ENCODE measurements around the gene YTHDF1. TPM values are rescaled to one million over a fixed set of nuclear protein-coding genes. Genes with fewer than 3 reads are reported as not detected.

Gene YTHDF1
- total RNA-seq, 1 donor from 2014 or later: 44.0 TPM

GRCh38 chr20:63249891-63250290 lies 34.0 kb upstream of the YTHDF1 start:
- no peak for DNase-seq (ENCODE audit: extremely low read depth, low read depth, low spot score)

GRCh38 chr20:63248835-63249591 lies 33.1 kb upstream of the YTHDF1 start:
- DNase-seq (ENCODE audit: extremely low read depth, low read depth, low spot score): no peak

GRCh38 chr20:63247671-63248228 lies 31.8 kb upstream of the YTHDF1 start:
- no peak for DNase-seq (ENCODE audit: extremely low read depth, low read depth, low spot score)

GRCh38 chr20:63246490-63247288 lies 30.8 kb upstream of the YTHDF1 start:
- DNase-seq (ENCODE audit: extremely low read depth, low read depth, low spot score): no peak

- no peak for DNase-seq (ENCODE audit: extremely low read depth, low read depth, low spot score)
These were observed 28.5 kb upstream of the YTHDF1 start for GRCh38 chr20:63244468-63244867.

GRCh38 chr20:63243604-63244247 lies 27.8 kb upstream of the YTHDF1 start:
- no peak for DNase-seq (ENCODE audit: extremely low read depth, low read depth, low spot score)

- no peak for DNase-seq (ENCODE audit: extremely low read depth, low read depth, low spot score)
These were observed 26.8 kb upstream of the YTHDF1 start for GRCh38 chr20:63242736-63243135.

- DNase-seq (ENCODE audit: extremely low read depth, low read depth, low spot score): no peak
These were observed 25.3 kb upstream of the YTHDF1 start for GRCh38 chr20:63241272-63241671.

GRCh38 chr20:63240004-63240403 lies 24.1 kb upstream of the YTHDF1 start:
- no peak for DNase-seq (ENCODE audit: extremely low read depth, low read depth, low spot score)

GRCh38 chr20:63239431-63239830 lies 23.5 kb upstream of the YTHDF1 start:
- no peak for DNase-seq (ENCODE audit: extremely low read depth, low read depth, low spot score)

GRCh38 chr20:63238514-63239125 lies 22.7 kb upstream of the YTHDF1 start:
- no peak for DNase-seq (ENCODE audit: extremely low read depth, low read depth, low spot score)

GRCh38 chr20:63238031-63238430 lies 22.1 kb upstream of the YTHDF1 start:
- DNase-seq (ENCODE audit: extremely low read depth, low read depth, low spot score): no peak

GRCh38 chr20:63236116-63236837 lies 20.3 kb upstream of the YTHDF1 start:
- no peak for DNase-seq (ENCODE audit: extremely low read depth, low read depth, low spot score)

GRCh38 chr20:63235399-63235983 lies 19.6 kb upstream of the YTHDF1 start, which contains the start of gene BIRC7:
BIRC7 (plus strand) TSS chr20:63235905; CDS start chr20:63236097, 192 bp downstream.
- DNase-seq (ENCODE audit: extremely low read depth, low read depth, low spot score): no peak

GRCh38 chr20:63234693-63235398 lies 18.9 kb upstream of the YTHDF1 start:
- no peak for DNase-seq (ENCODE audit: extremely low read depth, low read depth, low spot score)

- DNase-seq (ENCODE audit: extremely low read depth, low read depth, low spot score): no peak
These were observed 18.0 kb upstream of the YTHDF1 start for GRCh38 chr20:63233924-63234323.

- DNase-seq (ENCODE audit: extremely low read depth, low read depth, low spot score): no peak
These were observed 17.1 kb upstream of the YTHDF1 start for GRCh38 chr20:63233061-63233344.

- no peak for DNase-seq (ENCODE audit: extremely low read depth, low read depth, low spot score)
These were observed 16.5 kb upstream of the YTHDF1 start for GRCh38 chr20:63232235-63233060.

Measured in glomerular endothelial cell (primary cell).